Common myeloid progenitor, CD34-positive (primary cell): ENCODE data around the gene ZBTB40.

ENCODE experiments used
- CTCF ChIA-PET: fragments of 350-600 bp; sonication (Branson Sonifier 250); formaldehyde crosslinking; loops from one replicate; lab custom pipeline; 2021; ENCODE audit warnings: antibody characterized with exemption; lab: Charles Lee
- POLR2A ChIA-PET: fragments of 350-600 bp; sonication (Branson Sonifier 250); formaldehyde crosslinking; loops from one replicate; lab custom pipeline; 2021; ENCODE audit warnings: antibody characterized with exemption; lab: Charles Lee
- DNase-seq, 3 donors: peaks; one replicate each; pipeline versions ENCODE4 v3.0.0 to v3.0.0-alpha.2; 2013
- H3K27ac ChIP-seq, 2 experiments: 1 replicate in 1 of 2; 2 replicates in 1 of 2; pipeline ENCODE4 v1.7.0; 2013; ENCODE audit warnings: inconsistent platforms in 2 of 2, low read length in 2 of 2, mild to moderate bottlenecking in 2 of 2, low read depth in 1 of 2, moderate library complexity in 1 of 2; ENCODE audit not compliant: severe bottlenecking in 2 of 2, insufficient read depth in 1 of 2, poor library complexity in 1 of 2
- H3K27me3 ChIP-seq, 5 experiments: replicated peaks in 2 of 5; 1 replicate in 3 of 5; 2 replicates in 2 of 5; pipeline versions ENCODE4 v1.6.1 to v1.7.0; 2013; ENCODE audit warnings: low read length in 4 of 5, mild to moderate bottlenecking in 2 of 5, moderate library complexity in 2 of 5, inconsistent platforms in 1 of 5; ENCODE audit not compliant: insufficient read depth in 5 of 5, control insufficient read depth in 4 of 5
- H3K36me3 ChIP-seq, 4 experiments: 1 replicate in 2 of 4; 2 replicates in 2 of 4; pipeline versions ENCODE4 v1.6.1 to v1.7.0; 2013; ENCODE audit warnings: low read length in 3 of 4, control low read depth in 1 of 4, mild to moderate bottlenecking in 1 of 4; ENCODE audit not compliant: control insufficient read depth in 4 of 4, insufficient read depth in 4 of 4
- H3K4me1 ChIP-seq, 4 experiments: 1 replicate in 3 of 4; 2 replicates in 1 of 4; pipeline versions ENCODE4 v1.6.1 to v1.7.1; 2013; ENCODE audit warnings: low read length in 3 of 4, mild to moderate bottlenecking in 3 of 4, control low read depth in 1 of 4, inconsistent platforms in 1 of 4, moderate library complexity in 1 of 4; ENCODE audit not compliant: control insufficient read depth in 4 of 4, insufficient read depth in 4 of 4; ENCODE audit errors: control extremely low read depth in 1 of 4
- H3K4me3 ChIP-seq, 7 experiments: 1 replicate in 4 of 7; 2 replicates in 3 of 7; pipeline versions ENCODE4 v1.5.1 to v1.7.0; 2013; ENCODE audit warnings: mild to moderate bottlenecking in 7 of 7, low read length in 6 of 7, moderate library complexity in 6 of 7, inconsistent platforms in 2 of 7, low read depth in 2 of 7, control low read depth in 1 of 7; ENCODE audit not compliant: insufficient read depth in 4 of 7, control insufficient read depth in 1 of 7; ENCODE audit errors: extremely low read depth in 1 of 7
- H3K9me3 ChIP-seq, 5 experiments: 1 replicate in 4 of 5; 2 replicates in 1 of 5; pipeline versions ENCODE4 v1.6.1 to v1.7.1; 2013; ENCODE audit warnings: low read length in 4 of 5, mild to moderate bottlenecking in 2 of 5, inconsistent platforms in 1 of 5, low read depth in 1 of 5, moderate library complexity in 1 of 5; ENCODE audit not compliant: control insufficient read depth in 4 of 5, insufficient read depth in 2 of 5; ENCODE audit errors: control extremely low read depth in 1 of 5
- WGBS: methylation state at CpG from one replicate; pipeline ENCODE4 v1.1.5; 2013; ENCODE audit not compliant: insufficient coverage; 5-methylcytosine and 5-hydroxymethylcytosine counted together

Gene ZBTB40

GRCh38 chr1:22542886-22543285 lies 91.2 kb downstream of the ZBTB40 start:
- Histone ChIP-seq H3K27ac (no peak overlapping the region), H3K4me1 (peaks cover 0 to 11% (median 0%) of the 10 kb centered on the region in 4 experiments), H3K9me3 (no peaks in the 10 kb centered on the region), H3K36me3 (no peaks in the 10 kb centered on the region), H3K27me3 (peaks cover 0 to 33% (median 5%) of the 10 kb centered on the region in 5 experiments), H3K4me3 (no peak overlapping the region)
- 96% methylated on average over 7 of the region's 9 CpGs for WGBS
- ChIA-PET POLR2A (no interaction called here), CTCF (no interaction called here)
- no peak for DNase-seq

GRCh38 chr1:22543679-22544078 lies 92.0 kb downstream of the ZBTB40 start:
- WGBS, result 76% methylated on average over 5 of the region's 6 CpGs
- POLR2A ChIA-PET, result no interaction called here
- no peak overlapping the region for H3K4me3 ChIP-seq
- peaks cover 0 to 11% (median 0%) of the 10 kb centered on the region in 4 experiments for H3K4me1 ChIP-seq
- H3K9me3 ChIP-seq, result no peaks in the 10 kb centered on the region
- H3K36me3 ChIP-seq, result no peaks in the 10 kb centered on the region
- DNase-seq, result no peak
- H3K27me3 ChIP-seq, result peaks cover 0 to 41% (median 5%) of the 10 kb centered on the region in 5 experiments
- H3K27ac ChIP-seq, result no peak overlapping the region
- CTCF ChIA-PET, result no interaction called here

- Histone ChIP-seq H3K36me3 (no peaks in the 10 kb centered on the region), H3K4me3 (no peak overlapping the region), H3K9me3 (no peaks in the 10 kb centered on the region), H3K4me1 (peaks cover 0 to 7% (median 0%) of the 10 kb centered on the region in 4 experiments), H3K27me3 (peaks cover 0 to 47% (median 5%) of the 10 kb centered on the region in 5 experiments), H3K27ac (no peak overlapping the region)
- DNase-seq, result no peak
- POLR2A ChIA-PET, result no interaction called here
- CTCF ChIA-PET, result no interaction called here
- 86% methylated on average over 12 of the region's 12 CpGs for WGBS
These were observed 93.0 kb downstream of the ZBTB40 start for GRCh38 chr1:22544606-22545005.

GRCh38 chr1:22545141-22545540 lies 93.5 kb downstream of the ZBTB40 start:
- CTCF ChIA-PET, result no interaction called here
- H3K27me3 ChIP-seq, result peaks cover 0 to 49% (median 5%) of the 10 kb centered on the region in 5 experiments
- WGBS, result 84% methylated on average over 8 of the region's 13 CpGs
- no peak for DNase-seq
- POLR2A ChIA-PET, result no interaction called here
- H3K4me3 ChIP-seq, result no peak overlapping the region
- peaks cover 0 to 2% (median 0%) of the 10 kb centered on the region in 4 experiments for H3K4me1 ChIP-seq
- H3K27ac ChIP-seq, result no peak overlapping the region
- H3K36me3 ChIP-seq, result no peaks in the 10 kb centered on the region
- no peaks in the 10 kb centered on the region for H3K9me3 ChIP-seq

GRCh38 chr1:22547186-22547817 lies 95.7 kb downstream of the ZBTB40 start:
- H3K27ac ChIP-seq, result no peak overlapping the region
- no peaks in the 10 kb centered on the region for H3K36me3 ChIP-seq
- no peak for DNase-seq
- H3K4me3 ChIP-seq, result no peak overlapping the region
- H3K4me1 ChIP-seq, result no peaks in the 10 kb centered on the region
- H3K27me3 ChIP-seq, result peaks cover 4 to 64% (median 7%) of the 10 kb centered on the region in 5 experiments
- H3K9me3 ChIP-seq, result no peaks in the 10 kb centered on the region
- WGBS, result 73% methylated on average over 6 of the region's 6 CpGs
- ChIA-PET CTCF (no interaction called here), POLR2A (no interaction called here)

- H3K36me3 ChIP-seq, result no peaks in the 10 kb centered on the region
- H3K27me3 ChIP-seq, result peaks cover 4 to 70% (median 9%) of the 10 kb centered on the region in 5 experiments
- WGBS, result 12% methylated on average over 11 of the region's 12 CpGs
- H3K4me1 ChIP-seq, result no peaks in the 10 kb centered on the region
- DNase-seq, result no peak
- no peak overlapping the region for H3K27ac ChIP-seq
- ChIA-PET CTCF (no interaction called here), POLR2A (no interaction called here)
- no peak overlapping the region for H3K4me3 ChIP-seq
- no peaks in the 10 kb centered on the region for H3K9me3 ChIP-seq
These were observed 96.3 kb downstream of the ZBTB40 start for GRCh38 chr1:22547818-22548462.

GRCh38 chr1:22550021-22550420 lies 98.4 kb downstream of the ZBTB40 start:
- no peak for DNase-seq
- Histone ChIP-seq H3K27ac (no peak overlapping the region), H3K9me3 (no peaks in the 10 kb centered on the region), H3K4me1 (no peaks in the 10 kb centered on the region), H3K4me3 (no peak overlapping the region), H3K36me3 (no peaks in the 10 kb centered on the region), H3K27me3 (peaks cover 4 to 87% (median 15%) of the 10 kb centered on the region in 5 experiments)
- WGBS, result 93% methylated on average over 10 of the region's 11 CpGs
- POLR2A ChIA-PET, result no interaction called here
- CTCF ChIA-PET, result no interaction called here
